HS-27A (cell line): ENCODE results near the gene CDH18.

Experiments
- DNase-seq: peaks from one replicate; pipeline ENCODE4 v3.0.0-alpha.2; 2012; ENCODE audit warnings: low read depth, missing footprints

CDH18 gene

GRCh38 chr5:19584131-19584530 is 403.9 kb downstream of the CDH18 start:
- DNase-seq = no peak

GRCh38 chr5:19577882-19578281 is 410.1 kb downstream of the CDH18 start:
- no peak for DNase-seq

- DNase-seq = no peak
Measured at GRCh38 chr5:19568004-19568403, 420.0 kb downstream of the CDH18 start.

GRCh38 chr5:19565466-19565865 is 422.5 kb downstream of the CDH18 start:
- DNase-seq = no peak

GRCh38 chr5:19564036-19564435 is 424.0 kb downstream of the CDH18 start:
- no peak for DNase-seq

GRCh38 chr5:19555876-19556275 is 432.1 kb downstream of the CDH18 start:
- DNase-seq = peak; percentile 7

- no peak for DNase-seq
Measured at GRCh38 chr5:19555436-19555835, 432.6 kb downstream of the CDH18 start.

- DNase-seq = no peak
Measured at GRCh38 chr5:19554524-19554923, 433.5 kb downstream of the CDH18 start.

GRCh38 chr5:19547640-19548039 is 440.4 kb downstream of the CDH18 start:
- DNase-seq = peak; percentile 47

GRCh38 chr5:19546521-19546920 is 441.5 kb downstream of the CDH18 start:
- DNase-seq = no peak

GRCh38 chr5:19538607-19539006 is 449.4 kb downstream of the CDH18 start:
- DNase-seq = no peak

GRCh38 chr5:19536387-19536786 is 451.6 kb downstream of the CDH18 start:
- no peak for DNase-seq

GRCh38 chr5:19534751-19535150 is 453.2 kb downstream of the CDH18 start:
- no peak for DNase-seq

GRCh38 chr5:19532936-19533335 is 455.1 kb downstream of the CDH18 start:
- DNase-seq = no peak

- DNase-seq = peak; percentile 30
Measured at GRCh38 chr5:19531374-19531952, 456.5 kb downstream of the CDH18 start.

GRCh38 chr5:19519448-19519847 is 468.6 kb downstream of the CDH18 start:
- DNase-seq = no peak

GRCh38 chr5:19498852-19499251 is 489.1 kb downstream of the CDH18 start:
- no peak for DNase-seq

- DNase-seq = no peak
Measured at GRCh38 chr5:19497229-19497815, 490.7 kb downstream of the CDH18 start.

- no peak for DNase-seq
Measured at GRCh38 chr5:19496056-19496455, 491.9 kb downstream of the CDH18 start.

GRCh38 chr5:19492861-19493260 is 495.1 kb downstream of the CDH18 start:
- no peak for DNase-seq

- no peak for DNase-seq
Measured at GRCh38 chr5:19488786-19489185, 499.2 kb downstream of the CDH18 start.

- DNase-seq = no peak
Measured at GRCh38 chr5:19487480-19487879, 500.5 kb downstream of the CDH18 start.

- no peak for DNase-seq
Measured at GRCh38 chr5:19479562-19479961, 508.4 kb downstream of the CDH18 start.

GRCh38 chr5:19462019-19462418 is 526.0 kb downstream of the CDH18 start:
- no peak for DNase-seq
